ENCODE data around the gene ADARB2.
"Not testable (repeated sequence)": the region's sequence is repeated elsewhere in the genome, so short reads cannot be mapped to it uniquely, and the experiment has no call there.

Gene ADARB2

DNA sequence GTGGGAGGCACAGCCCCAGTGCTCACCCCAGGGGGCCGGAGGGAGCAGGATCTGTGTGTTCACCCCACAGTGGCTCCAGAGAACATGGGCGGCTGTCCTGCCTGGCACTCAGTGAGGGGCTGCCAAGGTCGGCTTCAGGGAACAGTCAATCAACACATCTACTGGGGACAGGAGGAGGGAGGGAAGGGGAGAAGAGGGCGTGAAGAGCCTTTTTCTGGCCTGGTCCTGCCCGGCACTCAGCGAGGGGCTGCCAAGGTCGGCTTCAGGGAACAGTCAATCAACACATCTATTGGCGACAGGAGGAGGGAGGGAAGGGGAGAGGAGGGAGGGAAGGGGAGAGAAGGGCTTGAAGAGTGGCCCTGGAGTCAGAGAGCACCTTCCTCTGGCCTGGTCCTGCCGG is 184.9 kb downstream of the ADARB2 start:
- DNase-seq (ENCODE audit: low read depth in 2 of 3, low spot score in 1 of 3): no peak

DNA sequence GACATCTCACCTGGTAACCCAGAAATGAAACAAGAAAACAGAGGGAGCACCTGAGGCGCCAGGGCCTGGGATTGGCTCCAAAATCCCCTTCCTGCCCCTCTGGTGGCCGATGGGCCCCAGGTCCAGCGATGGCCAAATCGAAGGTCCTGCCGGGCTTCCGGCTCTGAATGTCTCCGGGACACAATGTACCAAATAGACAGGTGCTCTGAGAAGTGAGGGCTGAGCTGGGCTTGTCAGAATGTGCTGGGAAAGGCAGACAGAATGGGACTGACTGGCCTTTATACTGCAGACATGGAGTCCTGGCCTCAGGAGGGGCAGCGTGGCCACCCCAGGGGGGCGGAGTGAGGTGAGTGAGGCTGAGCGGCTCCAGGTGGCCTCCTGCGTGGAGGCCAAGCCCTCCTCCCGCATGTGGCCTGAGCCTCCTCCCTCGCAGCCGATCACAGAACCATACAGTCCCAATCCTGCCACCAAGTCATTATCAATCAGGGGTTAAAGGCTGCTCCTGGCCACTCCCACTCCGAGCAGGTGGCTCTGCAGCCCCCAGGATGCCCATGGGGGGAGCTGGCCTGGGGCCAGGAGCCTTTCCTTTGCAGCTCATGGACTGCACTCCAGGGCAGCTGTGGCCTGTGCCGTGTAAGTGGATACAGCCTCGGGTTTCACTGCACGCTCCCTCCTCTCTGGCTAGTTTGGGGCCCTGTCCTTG is 185.5 kb downstream of the ADARB2 start:
- no peak for DNase-seq (ENCODE audit: low read depth in 2 of 3, low spot score in 1 of 3)

DNA sequence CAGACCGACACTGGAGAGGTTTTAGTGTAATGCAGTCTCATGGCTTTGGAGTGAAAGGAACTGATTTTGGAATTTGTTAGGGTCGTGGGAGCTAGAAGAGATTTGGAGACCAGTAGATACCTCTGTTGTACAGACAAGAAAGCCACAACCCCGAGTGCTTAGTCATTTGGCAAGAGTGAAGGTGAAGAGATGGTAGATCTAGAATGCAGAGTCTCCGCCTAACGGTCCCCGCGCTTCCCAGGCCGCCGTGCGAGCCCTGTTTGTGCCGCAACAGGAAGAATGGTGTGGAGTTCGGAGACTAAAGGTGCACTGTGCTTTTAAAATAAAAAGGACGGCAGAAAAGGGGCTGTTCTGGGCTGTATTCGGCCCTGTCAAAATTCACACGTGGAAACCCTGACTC is 186.7 kb downstream of the ADARB2 start:
- DNase-seq (ENCODE audit: low read depth in 2 of 3, low spot score in 1 of 3): no peak

DNA sequence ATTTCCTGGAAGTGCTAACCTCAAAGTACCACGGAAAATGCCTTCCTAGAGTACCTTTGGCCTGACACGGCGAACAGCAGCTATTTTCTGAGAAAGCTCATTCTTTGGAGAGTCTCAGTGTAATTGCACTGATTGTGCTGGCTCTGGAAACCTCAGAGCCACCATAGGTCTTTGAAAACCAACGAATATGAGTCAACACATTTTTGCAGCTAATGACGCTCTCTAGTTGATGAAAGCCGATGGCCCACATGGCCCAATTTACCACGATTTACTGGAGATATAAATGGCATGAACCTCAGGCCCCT is 187.1 kb downstream of the ADARB2 start:
- DNase-seq (ENCODE audit: low read depth in 2 of 3, low spot score in 1 of 3): no peak

DNA sequence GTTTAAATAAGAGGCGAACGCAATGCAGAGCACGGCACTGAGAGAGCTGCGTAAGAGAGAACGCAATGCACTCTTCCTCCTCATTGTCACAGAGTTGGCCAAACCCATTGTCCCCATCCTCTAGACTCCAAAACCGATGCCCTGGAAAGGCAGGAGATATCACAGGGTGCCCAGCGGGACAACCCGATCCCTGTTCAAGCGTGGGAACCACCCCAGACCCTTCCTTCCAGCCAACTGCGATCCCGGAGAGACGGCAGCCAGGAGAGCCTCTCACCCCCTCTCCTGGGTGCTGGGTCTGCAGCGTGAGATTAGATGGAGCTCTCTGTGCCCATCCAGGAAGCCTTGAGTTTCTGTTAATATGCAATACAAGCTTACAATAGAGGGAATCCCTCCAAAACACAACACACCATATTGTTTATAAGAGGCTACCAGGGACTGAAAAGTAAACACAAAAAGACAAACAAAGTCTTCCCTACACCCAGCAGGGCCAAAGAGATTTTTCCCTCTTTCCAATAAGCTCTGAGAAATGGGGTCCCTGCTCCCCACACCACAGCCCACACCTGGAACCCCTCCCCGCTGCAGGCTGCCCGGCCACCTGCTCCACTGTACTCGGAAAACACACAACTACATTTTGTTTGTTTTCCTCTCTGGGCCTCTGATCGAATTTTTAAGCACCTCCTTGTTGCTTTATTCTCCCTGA is 187.6 kb downstream of the ADARB2 start:
- no peak for DNase-seq (ENCODE audit: low read depth in 2 of 3, low spot score in 1 of 3)

DNA sequence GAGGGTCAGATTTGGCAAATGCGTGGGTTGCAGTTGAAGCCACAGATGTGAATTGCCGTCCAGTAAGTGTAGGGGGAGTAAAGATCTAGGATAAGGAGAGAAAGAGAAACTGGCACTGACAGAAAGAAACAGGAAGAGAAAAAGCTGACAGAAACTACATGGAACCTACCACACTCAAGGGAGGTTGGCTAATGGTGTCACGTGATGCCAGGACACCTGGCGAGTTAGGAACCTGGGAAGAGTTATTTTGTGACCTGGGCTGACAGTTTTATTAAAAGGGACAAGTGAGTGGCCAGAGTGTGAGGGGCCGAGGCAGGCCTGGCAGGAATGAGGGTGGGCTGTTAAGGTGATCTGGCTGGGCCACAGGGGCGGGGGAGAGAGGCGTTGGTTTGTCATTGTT is 188.7 kb downstream of the ADARB2 start:
- no peak for DNase-seq (ENCODE audit: low read depth in 2 of 3, low spot score in 1 of 3)

DNA sequence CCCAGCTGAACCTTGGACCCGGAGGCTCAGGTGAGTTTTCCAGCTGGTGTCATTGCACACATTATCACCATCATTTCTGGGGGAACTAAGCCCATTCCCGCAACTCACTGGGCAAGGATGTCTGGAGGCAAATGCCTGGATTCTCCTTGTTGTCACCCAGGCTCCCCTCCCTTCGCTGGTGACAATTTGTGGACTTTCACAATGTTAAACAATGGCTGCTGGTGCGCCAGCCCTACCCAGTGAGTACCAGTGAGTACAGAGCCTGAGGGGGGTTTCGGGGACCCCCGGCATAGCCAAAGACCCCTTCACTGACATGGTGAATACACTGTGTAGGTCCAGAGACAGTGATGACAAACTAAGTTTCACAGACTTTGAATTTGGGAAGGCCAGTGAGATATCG is 189.2 kb downstream of the ADARB2 start:
- no peak for DNase-seq (ENCODE audit: low read depth in 2 of 3, low spot score in 1 of 3)

DNA sequence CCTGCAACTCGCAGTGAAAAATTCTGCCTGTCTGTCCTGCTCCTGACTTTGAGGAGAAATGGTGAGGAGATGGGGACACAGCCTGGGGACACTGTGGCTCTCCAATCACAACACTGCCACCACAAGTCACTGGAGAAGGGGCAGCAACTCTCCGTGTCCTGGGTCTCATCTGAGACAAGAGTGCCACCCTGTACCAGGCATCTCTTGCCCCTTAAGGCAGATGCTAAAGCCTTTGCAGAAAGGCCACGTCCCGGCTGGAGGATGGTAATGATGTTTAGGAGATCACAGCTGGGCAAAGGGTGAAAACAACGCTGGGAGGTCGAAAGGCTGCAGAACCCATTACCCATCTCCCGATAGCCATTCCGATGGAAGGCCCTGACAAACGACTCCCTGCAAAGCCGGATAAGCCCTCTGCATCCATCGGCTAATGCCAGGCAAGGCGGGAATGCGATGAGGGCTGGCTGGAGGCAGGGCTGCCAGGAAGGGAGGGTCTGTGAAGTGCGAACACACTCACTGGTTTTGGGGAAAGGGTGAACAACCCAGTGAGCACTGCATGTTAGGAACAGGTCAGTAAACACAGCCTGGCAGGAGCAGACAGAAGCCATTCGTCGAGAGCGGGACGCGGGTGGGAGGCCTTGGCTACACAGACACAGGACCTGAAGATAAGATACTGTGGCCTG is 190.8 kb downstream of the ADARB2 start:
- DNase-seq (ENCODE audit: low read depth in 2 of 3, low spot score in 1 of 3): no peak

DNA sequence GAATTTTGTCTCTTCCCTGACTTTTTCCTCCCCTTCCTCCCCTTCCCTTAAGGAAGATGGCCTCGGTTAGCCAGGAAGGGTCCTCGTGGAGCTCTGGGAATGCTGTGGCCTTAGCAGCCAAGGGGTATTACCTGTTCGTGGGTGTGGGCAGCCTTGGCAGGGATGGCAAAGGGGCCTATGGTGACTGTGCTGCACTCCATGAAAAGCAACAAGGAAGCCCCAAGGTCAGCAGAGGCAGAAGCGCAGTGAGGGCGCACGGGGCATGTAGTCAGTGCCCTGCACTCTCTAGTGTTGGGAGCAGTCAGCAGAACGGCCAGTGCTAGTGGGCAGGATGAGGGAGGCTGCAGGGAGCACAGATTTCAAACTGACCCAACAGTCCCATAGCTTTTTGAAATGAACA is 191.8 kb downstream of the ADARB2 start:
- DNase-seq (ENCODE audit: low read depth in 2 of 3, low spot score in 1 of 3): no peak

DNA sequence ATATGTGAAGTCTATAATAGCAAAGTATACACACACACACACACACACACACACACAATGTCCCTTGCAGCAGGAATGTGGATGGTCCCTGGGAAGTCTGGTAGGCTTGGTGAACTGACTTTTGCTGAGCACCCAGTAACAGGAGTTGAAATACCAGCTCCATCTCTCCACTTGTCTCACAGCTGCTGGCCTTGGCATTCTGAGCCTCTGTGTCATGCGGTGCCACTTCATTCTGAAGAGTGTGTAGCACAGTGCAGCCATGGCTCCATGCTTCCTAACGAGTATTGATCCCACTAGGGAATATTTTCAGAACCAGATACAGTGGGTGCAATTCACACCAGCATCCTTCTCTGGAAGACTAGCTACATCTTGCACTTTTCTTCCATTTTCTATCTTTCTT is 192.4 kb downstream of the ADARB2 start:
- no peak for DNase-seq (ENCODE audit: low read depth in 2 of 3, low spot score in 1 of 3)

DNA sequence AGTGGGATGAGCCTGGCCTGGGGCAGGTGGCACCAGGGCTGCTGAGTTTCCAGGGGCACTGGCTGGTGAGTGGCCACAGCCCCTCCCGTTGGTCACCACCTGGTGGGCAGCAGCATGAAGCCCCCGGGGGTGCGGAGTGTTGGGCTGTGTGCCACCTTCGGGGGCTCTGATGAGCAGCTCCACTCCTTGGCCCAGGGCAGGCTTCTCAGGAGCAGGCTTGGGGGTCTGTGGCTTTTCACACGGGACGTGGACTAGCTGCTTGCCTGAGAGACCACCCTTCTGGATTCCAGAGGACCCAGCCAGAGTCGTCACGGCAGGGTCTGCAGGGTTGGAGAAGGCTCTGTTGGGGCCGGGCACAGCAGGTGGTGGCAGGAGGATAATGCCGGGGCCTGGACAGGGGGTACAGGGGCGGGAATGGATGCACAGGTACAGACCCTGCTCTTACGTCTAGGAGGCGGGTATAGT is 193.1 kb downstream of the ADARB2 start:
- DNase-seq (ENCODE audit: low read depth in 2 of 3, low spot score in 1 of 3): no peak

DNA sequence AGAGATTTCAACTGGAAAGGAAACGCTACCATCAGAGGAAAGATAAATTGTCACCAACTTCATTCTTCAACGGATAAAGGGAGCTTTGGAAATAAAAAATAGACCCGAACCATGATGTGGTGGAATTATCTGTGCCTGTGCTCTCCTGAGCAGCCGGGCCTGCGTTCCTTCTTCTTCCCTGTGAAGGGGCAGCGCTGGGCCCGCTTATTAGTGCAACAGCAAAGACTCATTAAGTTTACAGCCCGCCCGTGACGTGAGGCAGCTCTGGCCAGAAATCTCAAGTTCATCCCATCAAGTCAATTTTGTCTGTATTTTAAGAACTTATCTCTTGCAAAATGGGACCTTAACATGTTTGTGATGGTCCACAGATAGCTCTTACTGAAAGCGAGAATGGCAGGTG is 193.7 kb downstream of the ADARB2 start:
- DNase-seq (ENCODE audit: low read depth in 2 of 3, low spot score in 1 of 3): no peak

DNA sequence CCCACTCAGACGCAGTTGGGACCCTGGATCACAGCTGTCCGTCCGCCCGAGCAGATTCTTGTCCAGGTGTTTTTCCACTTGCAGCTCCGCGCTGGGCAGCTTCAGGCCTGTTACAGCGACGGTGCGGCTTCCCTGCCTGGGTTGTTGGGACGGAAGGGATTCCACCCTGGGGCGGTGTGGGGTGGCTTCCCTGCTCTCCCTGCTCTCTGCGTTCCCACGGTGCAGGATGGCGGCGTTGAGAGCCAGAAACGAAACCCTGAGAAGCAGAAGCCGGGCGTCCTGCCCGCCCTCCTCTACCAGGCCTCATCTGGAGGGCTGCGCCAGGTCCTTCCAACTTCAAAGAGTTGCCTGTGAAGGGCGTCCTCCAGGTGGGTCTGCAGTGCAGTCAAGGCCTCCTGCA is 194.4 kb downstream of the ADARB2 start:
- DNase-seq (ENCODE audit: low read depth in 2 of 3, low spot score in 1 of 3): no peak

DNA sequence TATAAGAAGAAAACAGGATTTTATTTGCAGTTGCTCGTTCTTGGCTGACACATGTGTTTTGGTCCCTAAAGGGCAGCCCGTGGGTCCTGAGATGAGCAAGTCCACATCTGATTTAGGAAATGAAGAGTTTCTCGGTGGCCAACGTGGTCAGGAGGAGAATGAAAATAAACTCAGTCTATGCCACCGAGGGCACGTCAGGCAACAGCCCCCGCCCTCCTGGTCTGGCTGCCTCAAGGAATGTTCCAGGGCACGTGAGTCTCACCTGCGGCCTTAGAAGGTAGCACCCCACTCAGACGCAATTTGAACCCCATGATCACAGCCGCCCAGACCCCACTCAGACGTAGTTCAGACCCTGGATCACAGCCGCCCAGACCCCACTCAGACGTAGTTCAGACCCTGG is 197.2 kb downstream of the ADARB2 start:
- DNase-seq (ENCODE audit: low read depth in 2 of 3, low spot score in 1 of 3): no peak

DNA sequence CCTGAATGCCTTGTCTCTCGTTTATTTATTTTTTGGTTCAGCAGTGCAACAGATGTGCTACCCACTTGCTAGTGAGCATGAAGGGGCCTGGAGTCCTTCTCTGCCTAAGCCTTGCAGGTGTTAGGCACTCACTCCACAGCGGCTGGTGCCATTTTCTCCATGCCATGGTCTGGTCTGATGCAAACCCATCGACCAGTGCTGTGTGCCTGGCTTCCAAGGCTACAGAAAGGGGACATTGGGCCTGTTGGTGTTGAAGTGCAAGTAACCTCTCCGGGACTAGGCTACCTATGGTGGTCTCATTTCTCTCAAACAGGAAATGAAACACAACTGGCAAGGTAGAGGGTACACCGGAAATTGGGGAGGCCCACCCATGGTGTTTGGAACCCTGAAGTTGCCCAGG is 198.1 kb downstream of the ADARB2 start:
- DNase-seq (ENCODE audit: low read depth in 2 of 3, low spot score in 1 of 3): no peak

DNA sequence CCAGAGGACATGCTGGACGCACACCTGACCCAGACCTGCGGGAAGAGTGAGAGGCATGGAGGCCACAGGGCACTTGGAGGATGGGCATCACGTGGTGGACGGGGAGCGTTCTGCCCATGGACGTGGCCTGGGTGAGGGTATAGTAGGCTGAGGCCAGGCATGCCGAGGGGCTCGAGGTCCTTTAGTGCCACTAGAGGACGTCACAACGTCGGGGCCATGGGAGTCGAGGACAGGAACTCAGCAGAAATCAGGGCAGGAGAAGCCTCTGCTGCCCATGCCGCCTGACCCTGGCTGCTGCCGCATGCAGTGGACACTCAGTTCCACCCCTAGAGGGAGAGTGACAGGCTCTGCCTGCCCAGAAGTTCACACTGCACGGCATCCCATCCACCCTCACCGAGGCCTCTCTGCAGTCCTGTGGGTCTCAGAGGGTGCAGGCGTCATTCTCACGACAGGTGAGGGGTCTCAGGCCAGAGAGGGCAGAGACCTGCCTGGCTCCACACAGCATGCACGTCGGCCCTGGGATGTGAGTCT is 198.7 kb downstream of the ADARB2 start:
- no peak for DNase-seq (ENCODE audit: low read depth in 2 of 3, low spot score in 1 of 3)

DNA sequence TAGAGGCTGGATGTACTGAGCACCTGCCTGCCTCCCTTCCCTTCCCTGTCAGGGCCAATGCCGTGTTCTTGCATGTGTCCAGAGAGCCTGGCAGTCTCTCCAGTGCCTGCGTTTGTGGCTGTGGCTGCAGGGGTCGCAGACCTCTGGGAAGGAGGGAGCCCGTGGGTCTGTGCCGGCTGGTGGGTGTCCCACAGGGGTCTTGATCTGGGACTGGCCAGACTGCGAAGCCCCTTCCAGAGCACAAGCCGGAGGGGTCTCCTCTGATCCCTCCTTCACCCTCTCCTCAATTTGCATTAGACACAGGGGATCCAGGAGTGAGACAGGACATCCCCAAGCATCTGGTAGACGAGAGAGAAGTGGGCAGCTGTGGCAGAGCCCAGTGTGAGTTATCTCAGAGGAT is 199.2 kb downstream of the ADARB2 start:
- no peak for DNase-seq (ENCODE audit: low read depth in 2 of 3, low spot score in 1 of 3)

DNA sequence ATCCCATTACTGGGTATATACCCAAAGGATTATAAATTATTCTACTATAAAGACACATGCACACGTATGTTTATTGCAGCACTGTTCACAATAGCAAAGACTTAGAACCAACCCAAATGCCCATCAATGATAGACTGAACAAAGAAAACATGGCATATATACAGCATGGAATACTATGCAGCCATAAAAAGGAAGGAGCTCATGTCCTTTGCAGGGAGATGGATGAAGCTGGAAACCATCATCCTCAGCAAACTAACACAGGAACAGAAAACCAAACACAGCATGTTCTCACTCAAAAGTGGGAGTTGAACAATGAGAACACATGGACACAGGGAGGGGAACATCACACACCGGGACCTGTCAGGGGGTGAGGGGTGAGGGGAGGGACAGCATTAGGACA is 199.9 kb downstream of the ADARB2 start:
- DNase-seq (ENCODE audit: low read depth in 2 of 3, low spot score in 1 of 3): not testable (repeated sequence)

DNA sequence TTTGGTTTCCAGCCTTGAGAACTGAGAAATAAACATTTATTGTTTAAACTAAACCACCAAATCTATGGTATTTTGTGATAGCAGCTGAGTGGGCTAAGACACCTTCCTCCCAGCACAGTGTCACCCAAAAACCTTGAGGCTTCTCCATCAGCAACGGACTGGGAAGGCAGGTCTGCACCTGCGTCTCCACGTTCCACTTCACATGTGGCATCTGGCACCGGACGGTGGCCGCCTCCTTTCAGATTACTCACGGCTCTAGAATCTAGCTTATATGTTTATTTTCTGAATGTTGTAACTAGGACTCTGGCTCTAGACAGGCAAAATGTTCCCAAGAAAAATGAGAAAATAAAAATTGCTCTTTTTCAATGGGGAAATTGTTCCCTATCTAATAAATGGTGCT is 201.0 kb downstream of the ADARB2 start:
- no peak for DNase-seq (ENCODE audit: low read depth in 2 of 3, low spot score in 1 of 3)

DNA sequence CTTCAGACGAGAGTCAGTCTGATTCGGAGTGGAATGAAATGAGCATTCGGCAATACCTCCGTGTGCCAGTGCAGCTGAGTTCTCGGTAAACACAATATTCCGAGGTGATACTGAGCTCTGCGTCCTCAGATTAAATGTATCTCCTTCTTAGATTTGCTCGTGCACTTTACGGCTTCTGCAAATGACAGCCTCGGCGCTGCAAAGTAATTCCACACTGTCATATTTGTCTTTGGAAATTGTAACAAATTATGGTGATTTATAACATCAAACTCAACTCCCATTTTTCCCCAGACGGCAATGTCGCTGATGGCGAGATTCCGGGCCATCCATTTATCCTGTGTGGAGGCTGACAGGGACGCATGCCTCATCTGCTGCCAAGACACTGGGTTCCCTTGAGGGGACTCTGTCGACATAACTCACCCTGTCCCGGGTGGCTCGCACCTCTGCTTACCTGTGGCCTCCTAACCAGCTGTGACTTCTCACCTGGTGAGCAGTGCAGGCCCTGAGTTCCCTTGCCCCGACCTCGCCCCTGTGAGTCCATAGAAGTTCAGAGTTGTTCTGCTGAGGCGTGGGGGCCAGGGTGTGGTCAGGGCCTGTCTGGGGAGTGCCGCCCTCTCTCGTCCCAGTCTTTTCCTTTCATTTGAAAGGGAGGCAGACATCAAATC is 201.9 kb downstream of the ADARB2 start:
- no peak for DNase-seq (ENCODE audit: low read depth in 2 of 3, low spot score in 1 of 3)

DNA sequence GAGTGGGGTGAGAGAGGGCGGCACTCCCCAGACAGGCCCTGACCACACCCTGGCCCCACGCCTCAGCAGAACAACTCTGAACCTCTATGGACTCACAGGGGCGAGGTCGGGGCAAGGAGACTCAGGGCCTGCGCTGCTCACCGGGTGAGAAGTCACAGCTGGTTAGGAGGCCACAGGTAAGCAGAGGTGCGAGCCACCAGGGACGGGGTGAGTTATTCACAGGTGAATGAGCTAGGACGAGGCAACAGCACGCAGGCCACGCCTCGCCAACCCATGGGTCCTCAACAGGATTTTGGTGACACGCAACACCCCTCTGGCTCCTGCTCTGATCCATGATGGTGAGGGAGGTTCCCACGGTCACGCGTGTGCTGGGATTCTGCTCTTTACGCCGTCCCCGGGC is 202.5 kb downstream of the ADARB2 start:
- no peak for DNase-seq (ENCODE audit: low read depth in 2 of 3, low spot score in 1 of 3)

DNA sequence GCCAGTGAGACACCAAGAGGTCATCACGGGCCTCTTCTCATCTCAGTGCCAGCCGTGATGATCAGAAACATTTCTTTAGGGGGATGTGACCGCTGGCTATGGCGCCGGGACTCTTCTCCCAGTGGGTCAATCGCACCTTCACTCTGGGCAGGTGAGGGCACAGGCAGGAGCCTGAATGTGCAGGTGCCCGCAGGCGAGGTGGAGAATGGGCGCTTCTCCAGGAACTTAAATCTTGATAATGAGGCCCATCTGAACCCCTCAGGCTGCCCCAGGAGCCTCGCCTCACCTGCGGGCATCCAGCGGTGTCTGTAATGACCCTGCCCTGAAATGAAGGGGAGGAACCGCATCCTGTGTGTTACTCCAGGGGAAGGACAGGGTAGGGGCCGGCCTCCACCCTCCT is 204.7 kb downstream of the ADARB2 start:
- DNase-seq (ENCODE audit: low read depth in 2 of 3, low spot score in 1 of 3): no peak
